ENCODE data around the gene CDH12. TPM values are rescaled to one million over a fixed set of nuclear protein-coding genes. Genes with fewer than 3 reads are reported as not detected.

The CDH12 gene
- total and polyA plus RNA-seq, 2 donors (not counting 3 experiments of a cell fraction or from before 2014, with no cell fraction given): 0.03 TPM; not detected in 1

- no peak for FAIRE-seq
These were observed 262.4 kb downstream of the CDH12 start for GRCh38 chr5:22590677-22591268.

More at GRCh38 chr5:22590677-22591268, 262.4 kb downstream of the CDH12 start:
- ChIA-PET POLR2A (no interaction called here), CTCF (no interaction called here)
- Histone ChIP-seq H3K4me3 (replicated peaks in 1 of 3; ENCODE audit: insufficient read depth in 1 of 3, low read depth in 1 of 3, low read length in 3 of 3) (no peak overlapping the region), H3K27ac (ENCODE audit: insufficient read depth, low read depth, low read length) (no peak overlapping the region), H4K20me1 (replicated peaks; ENCODE audit: control insufficient read depth, extremely low read depth, insufficient read depth, low read length) (no peaks in the 10 kb centered on the region), H3K27me3 (ENCODE audit: control insufficient read depth in 2 of 2, insufficient read depth in 2 of 2, low read length in 2 of 2) (no peaks in the 10 kb centered on the region), H3K9ac (replicated peaks; ENCODE audit: extremely low read depth, insufficient read depth, low read length) (no peak overlapping the region), H3K36me3 (ENCODE audit: control insufficient read depth in 2 of 2, extremely low read depth in 1 of 2, insufficient read depth in 2 of 2, low read length in 2 of 2) (no peaks in the 10 kb centered on the region), H3K4me1 (ENCODE audit: control insufficient read depth, extremely low read depth, insufficient read depth, low read length) (no peaks in the 10 kb centered on the region), H3K79me2 (ENCODE audit: control insufficient read depth, insufficient read depth, low read length) (no peaks in the 10 kb centered on the region), H2AFZ (ENCODE audit: low read depth, low read length) (no peak overlapping the region), H3K9me3 (replicated peaks; ENCODE audit: control insufficient read depth, insufficient read depth, low read length) (no peaks in the 10 kb centered on the region), H3K4me2 (ENCODE audit: insufficient read depth, low read length) (no peak overlapping the region), H3K9me1 (replicated peaks; ENCODE audit: control insufficient read depth, extremely low read depth, insufficient read depth, low read length) (no peaks in the 10 kb centered on the region)
- TF ChIP-seq MAX (IDR thresholded peaks at IDR 0.05; ENCODE audit: insufficient read depth, insufficient read length) (no peak), POLR2A (IDR thresholded peaks at IDR 0.05; ENCODE audit: low read depth, low read length) (no peak), JUN (IDR thresholded peaks at IDR 0.05; ENCODE audit: borderline replicate concordance, insufficient read depth, insufficient read length, low read depth) (no peak), POLR2AphosphoS5 (IDR thresholded peaks at IDR 0.05; ENCODE audit: insufficient read depth, low read depth, low read length) (no peak), GATA2 (IDR thresholded peaks at IDR 0.05; ENCODE audit: insufficient read depth, insufficient read length, low read depth, low read length) (no peak), EZH2 (IDR thresholded peaks at IDR 0.05; ENCODE audit: borderline replicate concordance, low read depth, low read length, severe bottlenecking) (no peak), CTCF (IDR thresholded peaks at IDR 0.05; ENCODE audit: extremely low read depth in 1 of 2, insufficient read depth in 1 of 2, low read depth in 1 of 2, low read length in 2 of 2) (no peak), MYC (IDR thresholded peaks at IDR 0.05; ENCODE audit: low read depth, low read length) (no peak), FOS (IDR thresholded peaks at IDR 0.05; ENCODE audit: borderline replicate concordance, insufficient read depth, low read length) (no peak)
- DNase-seq (ENCODE audit: low read depth, low spot score): no peak
- intact Hi-C loops (cut with micrococcal nuclease) (no loop called here), dilution Hi-C loops (cut with MboI; ENCODE audit: extremely low pct_ligation_motif_present, low sequenced_read_pairs) (no loop called here)
- no TSS peak for BruUV-seq (replicated peaks)

All from endothelial cell of umbilical vein (primary cell).